Parathyroid adenoma (tissue), 2 donors: ENCODE results near the gene INHBE.

ENCODE experiments used
- H2AFZ ChIP-seq: fragments of 300-600 bp; sonication (generic); one replicate; pipeline ENCODE4 v1.7.0; 2017; ENCODE audit warnings: antibody characterized with exemption, mild to moderate bottlenecking
- H3K27ac ChIP-seq: fragments of 300-600 bp; sonication (generic); one replicate; pipeline ENCODE4 v1.7.0; 2017
- H3K27me3 ChIP-seq: fragments of 300-600 bp; sonication (generic); one replicate; pipeline ENCODE4 v1.7.0; 2017; ENCODE audit warnings: low read length; ENCODE audit not compliant: control insufficient read depth, insufficient read depth
- H3K36me3 ChIP-seq: fragments of 300-600 bp; sonication (generic); one replicate; pipeline ENCODE4 v1.7.0; 2017; ENCODE audit warnings: low read length; ENCODE audit not compliant: control insufficient read depth, insufficient read depth
- H3K4me1 ChIP-seq: fragments of 300-600 bp; sonication (generic); one replicate; pipeline ENCODE4 v1.7.0; 2017; ENCODE audit warnings: control low read depth
- H3K4me2 ChIP-seq: fragments of 300-600 bp; sonication (generic); one replicate; pipeline ENCODE4 v1.7.0; 2017; ENCODE audit warnings: low read length
- H3K4me3 ChIP-seq: fragments of 300-600 bp; sonication (generic); one replicate; pipeline ENCODE4 v1.7.0; 2017; ENCODE audit warnings: low read depth, low read length
- H3K79me2 ChIP-seq: fragments of 300-600 bp; sonication (generic); one replicate; pipeline ENCODE4 v1.7.0; 2017; ENCODE audit warnings: control low read depth
- H3K9ac ChIP-seq: fragments of 300-600 bp; sonication (generic); one replicate; pipeline ENCODE4 v1.7.0; 2017; ENCODE audit warnings: mild to moderate bottlenecking
- H3K9me3 ChIP-seq: fragments of 300-600 bp; sonication (generic); one replicate; pipeline ENCODE4 v1.7.0; 2017; ENCODE audit warnings: low read length; ENCODE audit not compliant: control insufficient read depth
- TF ChIP-seq, protein P1 (sequence below): fragments of 300-600 bp; sonication (generic); IDR thresholded peaks from one replicate; pipeline ENCODE4 v1.7.0; 2017; ENCODE audit warnings: antibody characterized with exemption, mild to moderate bottlenecking
- donor health status: primary hyperparathyroidism.

Gene INHBE

DNA sequence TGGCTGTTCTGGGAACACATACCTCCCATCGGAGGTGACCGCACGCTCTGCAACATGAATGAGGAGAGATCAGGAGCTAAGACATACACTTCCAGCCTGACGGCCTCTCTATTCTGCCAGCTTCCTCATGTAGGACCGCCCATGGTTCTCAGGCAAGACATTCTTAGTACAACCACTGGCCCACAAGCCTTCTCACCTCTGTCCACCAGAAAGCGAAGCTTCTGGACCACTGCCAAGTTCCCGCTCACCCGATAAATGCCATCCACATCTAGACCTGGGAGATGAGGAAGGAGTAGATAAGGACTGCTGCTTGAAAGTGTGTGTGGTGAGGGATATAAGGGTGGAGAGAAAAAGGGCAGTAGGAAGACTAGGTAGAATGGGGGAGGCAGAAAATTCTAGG is 19.3 kb downstream of the INHBE start:
- Histone ChIP-seq H3K27me3 (peaks cover 7% of the 10 kb centered on the region), H3K79me2 (no peaks in the 10 kb centered on the region), H3K36me3 (no peaks in the 10 kb centered on the region), H3K9me3 (no peaks in the 10 kb centered on the region), H3K4me1 (peaks cover 11% of the 10 kb centered on the region), H3K27ac (no peak overlapping the region), H3K9ac (no peak overlapping the region), H3K4me3 (no peak overlapping the region), H3K4me2 (no peak overlapping the region), H2AFZ (no peak overlapping the region)
- TF ChIP-seq, protein P1, sequence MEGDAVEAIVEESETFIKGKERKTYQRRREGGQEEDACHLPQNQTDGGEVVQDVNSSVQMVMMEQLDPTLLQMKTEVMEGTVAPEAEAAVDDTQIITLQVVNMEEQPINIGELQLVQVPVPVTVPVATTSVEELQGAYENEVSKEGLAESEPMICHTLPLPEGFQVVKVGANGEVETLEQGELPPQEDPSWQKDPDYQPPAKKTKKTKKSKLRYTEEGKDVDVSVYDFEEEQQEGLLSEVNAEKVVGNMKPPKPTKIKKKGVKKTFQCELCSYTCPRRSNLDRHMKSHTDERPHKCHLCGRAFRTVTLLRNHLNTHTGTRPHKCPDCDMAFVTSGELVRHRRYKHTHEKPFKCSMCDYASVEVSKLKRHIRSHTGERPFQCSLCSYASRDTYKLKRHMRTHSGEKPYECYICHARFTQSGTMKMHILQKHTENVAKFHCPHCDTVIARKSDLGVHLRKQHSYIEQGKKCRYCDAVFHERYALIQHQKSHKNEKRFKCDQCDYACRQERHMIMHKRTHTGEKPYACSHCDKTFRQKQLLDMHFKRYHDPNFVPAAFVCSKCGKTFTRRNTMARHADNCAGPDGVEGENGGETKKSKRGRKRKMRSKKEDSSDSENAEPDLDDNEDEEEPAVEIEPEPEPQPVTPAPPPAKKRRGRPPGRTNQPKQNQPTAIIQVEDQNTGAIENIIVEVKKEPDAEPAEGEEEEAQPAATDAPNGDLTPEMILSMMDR: no peak

DNA sequence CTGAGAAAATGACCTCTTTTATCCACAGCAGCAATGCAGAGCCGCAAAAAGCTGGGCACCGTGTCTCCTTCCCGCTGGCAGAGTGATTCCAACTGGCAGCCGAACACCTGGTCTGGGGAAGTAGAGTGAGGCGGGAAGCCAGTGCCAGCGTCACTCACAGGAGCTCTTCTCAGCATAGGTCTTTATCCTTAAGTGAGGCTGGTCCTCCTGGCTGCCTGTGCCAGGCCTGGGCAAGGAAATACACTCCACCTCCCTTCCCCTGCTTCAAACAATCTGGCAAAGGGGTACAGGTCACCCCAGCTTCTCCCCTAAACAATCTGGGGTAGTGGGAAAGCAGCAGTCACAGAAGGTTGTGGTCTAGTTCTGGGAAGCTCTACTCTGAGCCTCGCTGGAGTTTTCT is 19.8 kb downstream of the INHBE start:
- no peak overlapping the region for H3K4me3 ChIP-seq

DNA sequence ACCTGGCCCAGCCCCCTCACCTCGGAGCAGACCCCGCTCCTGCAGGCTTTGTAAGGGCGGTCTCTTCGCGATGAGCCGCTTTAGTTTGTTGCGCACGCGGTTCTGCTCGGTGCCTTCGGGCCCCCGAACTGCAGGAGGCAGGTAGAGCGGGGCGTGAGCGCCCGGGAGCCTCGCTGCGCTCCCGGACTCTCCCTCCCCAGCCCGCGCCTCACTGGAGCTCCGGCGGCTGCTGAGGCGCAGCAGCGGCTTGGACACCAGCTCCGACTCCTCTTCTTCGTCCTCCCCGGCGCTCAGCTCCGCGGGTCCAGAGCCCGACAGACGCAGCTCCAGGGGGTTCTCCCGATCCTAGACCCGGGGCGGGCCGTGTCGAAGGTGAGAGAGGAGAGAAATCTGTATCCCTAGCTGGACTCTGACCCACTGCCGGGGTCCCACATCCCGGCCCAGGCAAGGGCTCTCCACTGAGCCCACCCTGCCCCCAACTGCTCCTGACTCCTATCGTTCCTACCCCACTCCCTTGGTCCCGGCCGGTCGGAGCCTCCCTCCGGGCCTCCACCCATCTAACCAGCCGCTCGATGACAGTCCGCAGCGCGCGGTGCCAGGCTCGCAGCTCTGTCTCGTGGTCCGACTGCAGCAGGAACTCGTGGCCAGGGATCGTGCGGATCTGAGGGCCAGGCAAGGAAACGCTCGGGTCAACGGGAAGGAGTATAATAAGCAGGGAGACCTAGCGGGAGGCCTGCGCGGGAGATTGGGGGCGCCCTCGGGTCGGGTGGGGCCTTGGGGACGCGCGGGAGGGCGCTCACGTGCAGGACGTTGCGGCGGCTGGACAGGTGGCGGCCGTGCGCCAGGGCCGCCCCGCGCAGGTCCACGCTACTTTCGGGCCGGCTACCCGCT is 20.4 kb downstream of the INHBE start:
- no peak overlapping the region for H3K27ac ChIP-seq
- peaks cover 7% of the 10 kb centered on the region for H3K27me3 ChIP-seq
- H2AFZ ChIP-seq: peak overlapping the region; percentile 64
- H3K4me3 ChIP-seq: peak overlapping the region; percentile 34
- H3K9me3 ChIP-seq: no peaks in the 10 kb centered on the region
- peaks cover 11% of the 10 kb centered on the region for H3K4me1 ChIP-seq
- TF ChIP-seq, protein P1: no peak
- H3K79me2 ChIP-seq: no peaks in the 10 kb centered on the region
- H3K36me3 ChIP-seq: no peaks in the 10 kb centered on the region
- peak overlapping the region; percentile 68 for H3K4me2 ChIP-seq
- H3K9ac ChIP-seq: no peak overlapping the region

More for the DNA sequence above, 19.8 kb downstream of the INHBE start:
- Histone ChIP-seq H3K79me2 (no peaks in the 10 kb centered on the region), H3K36me3 (no peaks in the 10 kb centered on the region), H3K4me2 (peak overlapping the region; percentile 68), H3K9ac (no peak overlapping the region), H3K9me3 (no peaks in the 10 kb centered on the region), H3K27me3 (peaks cover 7% of the 10 kb centered on the region), H3K27ac (no peak overlapping the region), H3K4me1 (peaks cover 11% of the 10 kb centered on the region), H2AFZ (peak overlapping the region; percentile 64)
- TF ChIP-seq, protein P1: no peak

DNA sequence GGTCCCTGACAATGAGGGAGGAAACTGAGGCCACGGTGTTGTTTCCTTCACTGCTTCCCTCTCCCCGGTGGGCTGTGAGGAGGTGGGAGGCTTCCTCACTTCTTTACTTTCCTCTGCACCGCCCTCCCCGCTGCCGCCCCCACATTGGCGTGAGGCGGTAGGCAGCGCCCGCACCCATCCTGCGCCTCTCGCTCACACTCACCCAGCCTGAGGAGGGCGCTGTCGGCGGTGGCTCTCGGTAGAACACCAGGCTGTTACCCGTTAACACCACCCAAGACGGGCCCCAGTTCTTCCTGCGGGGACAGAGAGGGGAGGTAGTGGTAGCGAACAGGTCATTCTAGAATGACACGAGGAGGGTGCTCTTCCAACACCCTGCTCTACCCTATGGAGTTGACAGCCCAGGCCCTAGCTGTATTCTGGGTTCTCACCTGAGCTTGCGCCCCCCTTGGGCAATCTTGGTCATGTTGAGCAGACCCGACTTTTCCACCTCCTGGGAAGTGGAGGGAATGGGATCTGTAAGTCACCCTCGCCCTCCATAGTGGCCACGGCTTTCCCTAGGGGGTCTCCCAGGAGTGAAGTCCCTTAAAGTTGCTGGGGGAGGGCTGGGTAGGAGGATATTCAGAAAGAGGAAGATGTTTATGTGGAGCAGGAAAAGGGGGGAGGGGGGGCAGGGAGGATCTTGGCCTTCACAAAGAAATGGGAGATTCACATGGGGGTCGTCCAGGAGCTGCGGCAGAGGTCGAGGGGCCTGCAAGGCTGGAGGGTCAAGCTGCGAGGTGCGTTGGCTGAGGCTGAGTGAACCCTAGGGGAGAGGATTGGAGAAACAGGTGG is 21.3 kb downstream of the INHBE start:
- H3K79me2 ChIP-seq: no peaks in the 10 kb centered on the region
- no peaks in the 10 kb centered on the region for H3K9me3 ChIP-seq
- no peaks in the 10 kb centered on the region for H3K36me3 ChIP-seq
- H3K4me2 ChIP-seq: peak overlapping the region; percentile 68
- H2AFZ ChIP-seq: peak overlapping the region; percentile 64
- H3K9ac ChIP-seq: no peak overlapping the region
- no peak overlapping the region for H3K27ac ChIP-seq
- peaks cover 7% of the 10 kb centered on the region for H3K27me3 ChIP-seq
- TF ChIP-seq, protein P1: no peak
- peak overlapping the region; percentile 34 for H3K4me3 ChIP-seq
- H3K4me1 ChIP-seq: peaks cover 11% of the 10 kb centered on the region
